Muscle of arm (tissue), 14 donors: ENCODE measurements around the gene HHIP. TPM values are rescaled to one million over a fixed set of nuclear protein-coding genes. Genes with fewer than 3 reads are reported as not detected.

Experiments used
- DNase-seq: peaks from one replicate; pipeline ENCODE4 v3.0.0-alpha.2; 2013
- long read RNA-seq, 11 donors: transcript quantifications; one replicate each; lab custom pipeline, GENCODE V29; 2026
- polyA plus RNA-seq, 12 donors: library from polyadenylated mRNA; unstranded; fragments of 120-200 nt; gene quantifications; one replicate each; pipeline ENCODE4 v1.2.1, GENCODE V29; 2013; ENCODE audit not compliant: insufficient read length in 12 of 12

Gene HHIP, protein sequence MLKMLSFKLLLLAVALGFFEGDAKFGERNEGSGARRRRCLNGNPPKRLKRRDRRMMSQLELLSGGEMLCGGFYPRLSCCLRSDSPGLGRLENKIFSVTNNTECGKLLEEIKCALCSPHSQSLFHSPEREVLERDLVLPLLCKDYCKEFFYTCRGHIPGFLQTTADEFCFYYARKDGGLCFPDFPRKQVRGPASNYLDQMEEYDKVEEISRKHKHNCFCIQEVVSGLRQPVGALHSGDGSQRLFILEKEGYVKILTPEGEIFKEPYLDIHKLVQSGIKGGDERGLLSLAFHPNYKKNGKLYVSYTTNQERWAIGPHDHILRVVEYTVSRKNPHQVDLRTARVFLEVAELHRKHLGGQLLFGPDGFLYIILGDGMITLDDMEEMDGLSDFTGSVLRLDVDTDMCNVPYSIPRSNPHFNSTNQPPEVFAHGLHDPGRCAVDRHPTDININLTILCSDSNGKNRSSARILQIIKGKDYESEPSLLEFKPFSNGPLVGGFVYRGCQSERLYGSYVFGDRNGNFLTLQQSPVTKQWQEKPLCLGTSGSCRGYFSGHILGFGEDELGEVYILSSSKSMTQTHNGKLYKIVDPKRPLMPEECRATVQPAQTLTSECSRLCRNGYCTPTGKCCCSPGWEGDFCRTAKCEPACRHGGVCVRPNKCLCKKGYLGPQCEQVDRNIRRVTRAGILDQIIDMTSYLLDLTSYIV
- 1 to 10 TPM in 11 of 12 donors, not detected in 1; 3.3 to 9.8 (median 4.8) TPM for polyA plus RNA-seq
- long read RNA-seq, donor 1, full-length matches to known transcripts = 7 of 7 reads
- long read RNA-seq, donor 1, partial matches to known transcripts = 0 of 7 reads
- long read RNA-seq, donor 1, other reads (novel, unspliced or antisense) = 0 of 7 reads
- long read RNA-seq, donor 2 = 0 reads
- long read RNA-seq, donor 3 = 0 reads
- long read RNA-seq, donor 4 = 0 reads
- long read RNA-seq, donor 5, partial matches to known transcripts = 8 of 52 reads
- long read RNA-seq, donor 5, other reads (novel, unspliced or antisense) = 41 of 52 reads
- long read RNA-seq, donor 6 = 0 reads
- long read RNA-seq, donor 7 = 0 reads
- long read RNA-seq, donor 8 = 0 reads
- long read RNA-seq, donor 9, partial matches to known transcripts = 0 of 1 reads
- long read RNA-seq, donor 9, other reads (novel, unspliced or antisense) = 0 of 1 reads
- long read RNA-seq, donor 10, full-length matches to known transcripts = 1 of 1 reads
- long read RNA-seq, donor 10, partial matches to known transcripts = 0 of 1 reads
- long read RNA-seq, donor 10, other reads (novel, unspliced or antisense) = 0 of 1 reads
- long read RNA-seq, donor 11, full-length matches to known transcripts = 1 of 1 reads
- long read RNA-seq, donor 11, partial matches to known transcripts = 0 of 1 reads
- long read RNA-seq, donor 11, other reads (novel, unspliced or antisense) = 0 of 1 reads

DNA sequence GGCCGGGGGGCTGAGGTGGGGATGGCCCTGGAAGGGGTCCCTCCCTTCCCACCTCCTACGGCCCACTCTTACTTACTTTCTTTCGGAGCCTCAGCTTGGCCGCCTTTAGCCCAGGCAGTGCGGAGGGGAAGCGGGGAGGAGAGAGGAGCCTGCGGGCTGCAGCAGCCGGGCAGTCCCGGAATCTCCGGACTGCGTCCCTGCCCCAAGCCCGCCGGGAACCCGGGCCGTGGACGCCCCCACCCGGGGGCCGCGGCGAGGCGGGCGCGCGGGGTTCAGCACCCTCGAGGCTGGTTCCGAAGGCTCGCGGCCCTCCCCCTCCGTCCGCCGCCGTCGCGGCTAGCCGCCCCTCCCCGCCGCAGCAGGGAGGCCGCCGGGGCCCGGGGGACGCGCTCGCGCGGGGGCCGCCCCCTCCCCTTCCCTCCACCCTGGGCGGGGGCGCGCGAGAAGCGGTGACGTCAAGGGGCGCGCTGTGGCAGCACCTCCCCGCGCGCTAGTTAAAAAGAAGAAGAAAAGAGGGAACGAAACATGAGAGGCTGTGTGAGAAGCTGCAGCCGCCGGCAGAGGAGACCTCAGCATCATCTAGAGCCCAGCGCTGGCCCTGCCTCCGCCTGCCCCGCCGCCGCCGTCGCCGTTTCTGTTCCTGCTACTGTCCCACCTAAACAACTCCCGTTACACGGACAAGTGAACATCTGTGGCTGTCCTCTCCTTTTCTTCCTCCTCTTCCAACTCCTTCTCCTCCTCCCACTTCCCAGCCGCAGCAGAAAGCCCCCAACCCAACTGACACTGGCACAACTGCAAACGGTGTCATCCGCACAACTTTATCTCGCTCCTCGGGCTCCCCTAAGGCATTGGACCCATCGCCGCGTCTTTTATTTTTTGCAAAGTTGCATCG is at the start of gene HHIP:
HHIP (plus strand) TSS at position 526 of the 892 bp plus-strand sequence. CDS start 520 bp downstream, outside the sequence.
- DNase-seq = peak; percentile 67

DNA sequence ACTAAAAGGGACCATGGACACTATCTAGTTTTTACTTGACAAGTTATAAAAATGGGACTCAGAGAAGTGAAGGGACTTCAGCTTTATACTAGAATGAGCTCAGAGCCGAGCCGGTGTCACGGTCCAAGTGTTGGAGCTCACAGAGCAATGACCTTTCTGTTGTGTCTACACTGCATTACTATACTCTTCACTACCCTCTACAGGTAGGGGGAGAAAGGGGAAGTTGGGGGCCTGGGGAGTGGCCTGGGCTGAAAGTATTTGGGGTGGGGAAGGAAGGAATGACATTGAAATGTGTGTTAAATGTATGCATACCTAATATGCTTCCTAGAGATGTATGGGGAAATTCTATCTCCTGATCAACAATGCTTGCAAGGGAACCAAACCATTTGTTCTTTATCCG is 48.8 kb upstream of the HHIP start:
- no peak for DNase-seq

DNA sequence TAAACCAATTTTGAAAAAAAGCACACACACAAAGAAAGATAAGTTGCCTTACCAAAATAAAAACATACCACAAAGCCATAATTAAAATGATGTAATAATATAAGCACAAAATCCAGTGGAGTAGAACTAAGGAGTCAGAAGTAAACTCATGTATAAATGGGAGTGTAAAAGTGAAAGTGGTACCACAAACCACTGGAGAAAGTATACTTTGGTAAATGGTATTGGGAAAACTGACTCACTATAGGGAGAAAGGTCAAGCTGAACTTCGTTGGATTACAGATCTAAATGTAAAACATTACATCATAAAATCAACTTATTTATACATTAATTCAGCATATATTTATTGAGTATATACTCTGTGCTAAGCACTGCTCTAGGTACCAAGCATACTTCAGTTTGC is 46.3 kb upstream of the HHIP start:
- DNase-seq = no peak

DNA sequence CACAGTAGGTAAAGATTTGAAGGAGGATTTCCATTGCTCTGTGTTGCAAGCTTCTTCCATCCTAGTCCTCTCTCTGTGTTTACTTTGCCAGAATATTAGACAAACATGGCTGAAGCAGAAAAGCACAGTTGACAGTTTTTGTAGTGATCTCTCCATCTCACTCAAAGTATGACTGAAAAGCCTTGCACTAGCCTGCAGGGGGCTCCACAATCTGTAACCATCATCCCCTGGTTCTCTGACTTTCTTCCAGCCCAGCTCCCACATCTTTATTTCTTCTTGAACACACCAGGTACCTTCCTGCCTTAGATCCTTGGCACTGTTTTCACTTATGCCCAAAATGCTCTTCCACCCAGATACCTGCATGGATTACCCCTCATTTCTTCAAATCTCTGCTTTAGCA is 34.1 kb upstream of the HHIP start:
- no peak for DNase-seq

DNA sequence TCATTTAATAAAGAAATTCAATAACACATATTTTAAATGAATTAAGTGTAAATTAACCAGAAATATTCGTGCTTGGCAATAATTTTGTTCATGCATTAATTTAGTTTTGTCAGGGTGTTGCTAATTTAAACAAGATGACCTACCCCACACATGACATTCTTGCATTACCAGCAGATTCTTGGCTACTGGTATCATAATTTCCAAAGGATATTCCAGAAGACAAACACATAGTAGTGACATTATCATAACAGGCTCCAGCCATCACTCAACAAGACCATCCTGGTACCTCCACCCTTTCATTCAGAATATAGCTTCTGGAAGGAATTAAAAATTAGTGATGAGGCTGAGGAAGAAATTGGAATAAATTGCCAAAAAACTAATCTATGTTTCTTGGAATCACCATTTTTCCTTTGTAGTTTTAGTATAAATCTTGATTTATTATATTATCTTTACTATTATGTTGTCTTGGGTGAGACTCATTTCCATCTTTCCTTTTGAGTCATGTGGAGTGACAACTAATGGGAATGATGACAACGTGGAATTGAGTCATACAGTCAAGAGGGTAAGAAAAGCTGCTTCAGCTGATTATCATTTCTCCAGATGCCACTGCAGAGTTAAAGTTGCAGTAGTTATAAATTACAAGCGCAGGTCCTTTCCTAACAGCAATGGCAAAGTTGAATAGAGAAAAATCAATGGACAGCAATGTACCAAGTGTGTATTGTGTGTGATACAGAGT is 30.9 kb upstream of the HHIP start:
- DNase-seq = no peak

DNA sequence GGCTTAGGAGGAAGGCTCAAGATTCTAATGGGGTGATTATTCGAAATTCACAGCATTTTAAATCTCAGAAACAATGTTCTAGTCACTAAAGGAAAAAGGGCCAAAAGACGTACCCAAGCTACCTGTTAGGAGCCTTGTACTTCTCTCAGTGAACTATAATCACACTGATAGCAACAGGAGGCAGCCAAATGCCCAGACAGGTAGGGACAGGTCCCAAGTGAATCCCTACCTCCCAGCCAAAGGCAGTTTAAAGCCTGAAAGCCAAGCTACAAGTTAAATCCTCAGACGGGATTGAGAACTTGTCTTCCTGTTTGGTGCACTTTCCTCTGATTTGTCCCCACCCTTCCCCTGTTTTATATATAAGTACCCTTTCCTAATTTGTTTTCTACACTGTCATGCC is 24.3 kb upstream of the HHIP start:
- DNase-seq = no peak

DNA sequence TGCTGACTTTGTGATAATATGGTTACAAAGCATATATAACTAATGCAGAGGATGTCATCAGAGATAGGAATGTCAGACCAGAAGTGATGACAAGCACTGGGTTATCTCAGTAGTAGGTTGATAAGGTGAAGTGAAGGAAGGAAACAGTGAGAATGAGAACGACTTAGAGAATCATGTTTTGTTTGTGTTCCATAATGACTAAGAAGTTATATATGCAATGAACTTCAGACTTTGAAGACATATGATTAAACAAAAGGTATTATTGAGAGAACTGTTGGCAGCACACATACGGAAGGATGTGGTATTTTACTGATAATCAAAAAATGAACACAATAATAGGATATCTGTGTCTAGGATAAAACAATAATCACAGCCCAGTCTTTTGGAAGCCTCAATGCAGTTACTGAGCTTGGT is 18.3 kb upstream of the HHIP start:
- DNase-seq = no peak

DNA sequence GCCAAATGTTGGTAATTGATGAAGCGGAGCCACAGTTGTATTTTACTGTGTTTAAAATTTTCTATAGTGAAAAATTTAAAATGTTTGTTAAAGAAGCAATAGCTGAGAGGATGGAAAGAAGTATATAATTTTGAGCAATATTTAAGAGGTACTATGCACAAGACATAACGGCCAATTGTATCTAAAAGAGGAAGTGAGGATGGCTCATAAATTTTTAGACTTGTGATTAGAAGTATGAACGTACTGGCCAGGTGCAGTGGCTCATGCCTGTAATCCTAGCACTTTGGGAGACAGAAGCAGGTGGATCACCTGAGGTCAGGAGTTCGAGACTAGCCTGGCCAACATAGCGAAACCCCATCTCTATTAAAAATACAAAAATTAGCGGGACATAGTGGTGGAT is 12.7 kb upstream of the HHIP start:
- DNase-seq = no peak

DNA sequence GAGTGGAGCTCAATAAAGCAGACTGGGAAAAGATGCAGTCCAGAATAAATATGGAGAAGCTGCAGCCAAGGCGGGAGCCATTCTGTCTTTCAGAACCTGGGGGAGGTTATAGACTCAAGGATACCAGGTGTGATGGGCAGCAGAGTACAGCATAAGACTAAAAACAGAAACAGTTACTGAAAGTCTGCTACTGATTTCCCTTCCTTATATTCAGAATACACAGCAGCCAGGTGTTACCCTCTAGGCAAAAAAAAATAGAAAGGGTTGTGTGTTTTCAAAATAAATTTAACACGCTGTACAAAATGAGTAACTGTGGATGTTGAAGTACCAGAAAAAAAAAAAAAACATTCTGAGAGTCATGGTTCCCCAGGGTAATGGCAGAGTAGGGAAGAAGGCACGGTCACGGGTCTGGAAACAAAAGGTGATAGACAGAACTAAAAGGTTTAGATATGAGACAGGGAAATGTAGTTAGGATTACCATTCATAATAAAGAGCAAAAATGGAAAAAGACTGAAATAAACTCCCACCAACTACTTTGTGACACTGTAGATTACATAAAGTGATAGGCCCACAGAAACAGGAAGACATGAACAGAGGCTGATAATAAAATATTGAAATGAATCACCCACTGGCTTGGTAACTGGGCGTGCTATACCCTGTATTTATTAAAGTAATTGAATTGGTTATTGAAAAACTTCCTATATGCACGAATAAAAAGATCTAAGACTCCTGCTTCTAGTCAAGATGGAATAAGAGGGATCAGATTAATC is 10.8 kb upstream of the HHIP start:
- DNase-seq = no peak

DNA sequence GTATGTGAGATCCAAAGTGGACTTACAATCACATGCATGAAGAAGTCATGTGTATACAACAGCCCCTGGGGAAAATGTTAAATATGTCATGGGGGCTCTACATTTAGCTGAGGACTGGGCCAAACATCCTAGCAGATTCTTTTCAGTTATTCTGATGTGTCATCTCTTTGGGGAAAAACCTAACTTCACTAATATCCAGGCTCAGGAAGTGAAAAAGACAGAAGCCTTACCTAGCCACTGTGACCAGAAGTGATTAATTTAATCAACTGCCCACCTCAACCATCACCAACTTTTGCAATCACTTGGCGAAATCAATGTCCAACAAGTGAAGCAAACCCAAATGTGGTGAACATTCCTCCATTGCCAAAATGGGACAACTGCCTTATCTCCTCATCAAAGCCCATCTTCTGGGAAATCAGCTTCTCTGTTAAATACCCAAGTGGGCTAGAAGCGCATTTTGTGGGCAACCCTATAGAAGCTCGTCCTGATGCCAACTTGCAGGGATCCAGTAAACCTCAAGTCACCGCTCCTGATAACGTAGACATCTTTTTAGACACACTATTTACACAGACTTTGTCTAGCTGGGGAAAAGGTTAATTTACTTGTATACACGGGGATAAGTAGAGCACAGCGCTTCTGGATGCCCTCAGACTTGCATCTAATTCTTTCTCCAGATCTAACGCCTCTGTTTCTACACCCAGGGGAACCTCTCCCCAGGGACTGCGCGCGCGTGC is 1.4 kb upstream of the HHIP start:
- DNase-seq = peak; percentile 8

DNA sequence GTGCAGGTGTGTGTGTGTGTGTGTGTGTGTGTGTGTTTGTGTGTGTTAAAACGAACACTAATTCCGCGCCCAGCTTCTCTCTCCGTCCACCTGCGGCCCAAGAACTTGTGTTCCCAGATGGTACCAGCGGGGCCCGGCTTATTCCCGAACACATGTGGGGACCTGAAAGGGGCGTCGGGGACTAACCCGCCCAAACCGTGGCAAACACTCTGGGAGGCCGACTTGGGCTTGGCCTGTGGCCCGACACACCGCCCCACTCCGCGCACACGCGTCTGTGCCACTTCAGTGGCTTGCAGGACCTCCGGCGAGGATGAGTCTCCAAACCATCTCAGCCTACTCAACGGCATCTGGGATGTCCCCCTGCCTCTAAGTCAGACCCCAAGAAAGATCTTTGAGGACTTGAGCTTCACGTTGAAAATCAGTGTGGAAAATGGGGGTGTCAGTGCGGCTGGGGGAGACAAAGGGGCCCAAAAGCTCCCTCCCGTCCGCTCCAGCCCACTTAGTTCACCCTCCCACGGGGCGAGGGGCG is 790 bp upstream of the HHIP start:
- peak; percentile 24 for DNase-seq

DNA sequence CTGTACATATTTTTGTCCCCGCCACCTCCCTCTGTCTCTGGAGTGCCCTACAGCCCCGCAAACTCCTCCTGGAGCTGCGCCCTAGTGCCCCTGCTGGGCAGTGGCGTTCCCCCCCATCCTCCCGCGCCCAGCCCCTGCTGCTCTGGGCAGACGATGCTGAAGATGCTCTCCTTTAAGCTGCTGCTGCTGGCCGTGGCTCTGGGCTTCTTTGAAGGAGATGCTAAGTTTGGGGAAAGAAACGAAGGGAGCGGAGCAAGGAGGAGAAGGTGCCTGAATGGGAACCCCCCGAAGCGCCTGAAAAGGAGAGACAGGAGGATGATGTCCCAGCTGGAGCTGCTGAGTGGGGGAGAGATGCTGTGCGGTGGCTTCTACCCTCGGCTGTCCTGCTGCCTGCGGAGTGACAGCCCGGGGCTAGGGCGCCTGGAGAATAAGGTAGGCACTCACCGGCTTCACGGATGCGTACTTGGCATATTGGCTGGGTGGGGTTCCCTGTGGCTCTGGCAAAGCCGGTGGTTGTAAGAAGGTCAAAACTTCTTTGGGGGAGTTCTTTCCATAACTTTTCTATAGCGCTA is 653 bp downstream of the HHIP start:
- DNase-seq = peak; percentile 32

DNA sequence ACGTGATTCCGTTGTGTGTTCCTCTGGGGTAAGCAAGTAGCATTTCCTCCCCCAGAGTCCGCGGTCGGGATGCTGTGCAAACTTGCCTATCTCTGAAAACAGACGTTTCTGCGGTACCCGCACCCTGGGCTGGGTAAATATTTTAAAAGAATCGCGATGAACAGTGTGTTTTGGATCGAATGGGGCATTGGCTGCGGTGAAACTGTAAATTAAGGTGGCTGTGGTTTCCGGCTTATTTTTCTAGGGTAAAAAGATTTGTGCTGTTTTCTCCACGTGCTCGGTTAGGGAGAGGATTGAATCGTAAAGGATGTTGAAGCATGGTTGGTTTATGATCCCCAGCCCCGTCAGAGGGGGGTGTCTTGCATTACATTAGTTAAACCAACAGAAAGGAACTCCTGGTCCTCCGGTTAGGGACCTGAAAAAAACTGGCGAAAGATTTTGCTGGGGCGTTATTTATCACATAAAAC is 1.2 kb downstream of the HHIP start:
- peak; percentile 32 for DNase-seq

DNA sequence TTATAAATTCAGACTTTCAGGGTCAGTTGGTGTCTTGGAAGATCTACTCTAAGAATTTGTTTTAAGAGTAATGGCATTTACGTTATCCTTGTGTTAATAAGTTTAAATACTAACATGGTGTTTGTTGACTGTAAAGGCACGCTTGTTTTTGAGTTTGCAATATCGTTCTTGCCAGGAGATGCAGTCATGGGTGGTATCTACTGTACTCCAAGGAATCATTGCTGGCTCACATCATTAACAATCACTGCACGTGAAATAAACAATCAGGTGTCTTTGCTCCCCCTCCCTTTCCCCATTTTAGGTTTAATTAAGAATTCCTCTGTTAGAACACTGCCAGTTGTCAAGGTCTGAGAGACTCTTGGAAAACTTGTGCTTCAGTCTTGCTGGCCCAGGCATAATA is 1.6 kb downstream of the HHIP start:
- DNase-seq = peak; percentile 9

DNA sequence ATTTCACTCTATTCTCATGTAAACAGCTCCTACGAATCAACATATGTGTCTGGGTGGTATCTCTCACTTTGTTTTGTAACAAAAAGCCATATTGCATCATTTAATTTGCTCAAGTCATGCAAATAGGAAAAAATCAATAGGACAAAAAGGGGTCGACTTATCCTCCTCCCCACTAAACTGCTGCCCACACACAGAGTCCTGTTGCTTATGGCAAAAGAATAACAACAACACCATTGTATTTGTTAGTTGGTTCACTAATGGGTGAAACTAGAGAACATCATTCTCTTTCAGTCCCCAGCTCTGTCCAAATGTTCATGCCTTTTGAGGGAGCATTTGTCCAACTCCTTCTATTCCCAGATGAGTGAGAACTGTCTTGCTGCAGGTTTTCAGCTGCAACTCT is 2.1 kb downstream of the HHIP start:
- DNase-seq = peak; percentile 14

DNA sequence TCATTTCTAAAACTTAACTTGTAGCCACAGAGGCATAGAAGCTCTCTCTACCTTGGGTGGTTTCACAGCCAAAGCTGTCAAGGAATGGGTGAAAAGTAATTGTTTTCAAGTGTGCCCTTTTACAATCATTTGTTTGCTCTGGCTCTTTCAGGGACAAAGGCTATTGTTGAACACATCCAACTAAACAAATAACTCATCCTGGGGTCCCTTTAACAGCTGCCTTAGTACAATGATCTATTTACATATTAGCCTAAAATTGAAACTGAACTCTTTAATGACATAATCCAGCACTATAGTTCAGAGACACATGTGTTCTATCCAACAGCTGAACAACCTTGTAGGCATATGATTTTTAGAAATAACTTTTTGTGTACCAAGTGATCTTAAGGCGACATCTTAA is 3.7 kb downstream of the HHIP start:
- no peak for DNase-seq

DNA sequence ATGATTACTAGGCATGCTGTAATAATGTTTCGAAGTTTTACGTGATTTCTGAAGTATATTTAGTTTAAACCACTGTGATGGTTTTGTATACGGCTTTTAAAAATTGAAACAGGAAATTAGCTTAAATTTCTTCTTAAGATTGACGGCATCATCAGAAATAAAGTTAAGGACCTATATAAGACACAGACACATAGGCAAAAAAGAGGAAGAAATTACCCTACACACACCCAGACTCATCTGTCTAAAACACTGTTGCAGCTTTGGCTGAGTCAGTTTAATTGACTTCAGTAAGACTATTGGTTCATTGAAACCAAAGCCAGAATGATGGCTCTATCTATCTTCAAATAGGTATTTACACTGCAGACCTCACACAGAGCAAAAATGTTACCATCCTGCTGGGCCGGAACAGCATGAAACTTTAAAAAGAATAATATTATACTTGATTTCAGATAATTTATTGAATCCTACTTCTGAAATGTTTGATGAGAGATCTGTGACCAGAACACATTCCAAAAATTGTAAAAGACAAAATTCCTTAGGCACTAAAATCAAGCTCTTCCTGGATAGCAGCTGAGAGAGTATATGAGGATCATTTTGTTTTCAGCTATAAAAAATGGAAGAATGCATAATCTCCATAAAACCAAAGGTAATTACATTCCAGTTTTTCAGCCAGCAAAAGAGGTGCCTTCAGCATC is 4.5 kb downstream of the HHIP start:
- no peak for DNase-seq
